Activated naive CD8-positive, alpha-beta T cell (primary cell): ENCODE results near the gene SORCS2.

Experiments used
- H3K27ac Mint-ChIP-seq: one replicate; pipeline ENCODE4 v1.8.0; 2021; ENCODE audit warnings: mixed read lengths
- H3K27me3 Mint-ChIP-seq: one replicate; pipeline ENCODE4 v1.8.0; 2021; ENCODE audit warnings: mixed read lengths
- H3K36me3 Mint-ChIP-seq: one replicate; pipeline ENCODE4 v1.8.0; 2021; ENCODE audit warnings: mixed read lengths
- H3K4me1 Mint-ChIP-seq: one replicate; pipeline ENCODE4 v1.8.0; 2021; ENCODE audit warnings: low read depth, mixed read lengths
- H3K4me3 Mint-ChIP-seq: one replicate; pipeline ENCODE4 v1.8.0; 2021; ENCODE audit warnings: mild to moderate bottlenecking, mixed read lengths
- H3K9me3 Mint-ChIP-seq: one replicate; pipeline ENCODE4 v1.8.0; 2021; ENCODE audit warnings: low read depth, mixed read lengths

Gene SORCS2

DNA sequence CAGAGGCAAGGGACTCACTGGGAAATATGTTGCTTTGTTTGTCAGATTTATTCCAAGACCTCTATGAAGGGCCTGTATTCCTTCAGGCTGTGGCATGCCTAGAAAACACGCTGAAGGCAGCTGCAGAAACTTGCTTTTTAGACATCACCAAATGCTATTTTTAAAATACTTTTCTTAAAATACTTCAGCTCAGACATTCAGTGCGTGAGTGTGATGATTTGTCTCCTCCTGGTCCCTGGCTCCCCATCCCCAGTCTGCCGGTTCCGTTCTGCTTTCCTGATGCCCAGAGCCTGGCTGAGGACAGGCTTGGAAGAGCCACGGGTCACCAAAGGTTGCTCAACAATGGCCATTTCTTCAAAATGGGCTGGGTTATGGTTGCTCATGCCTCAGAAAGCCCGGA, 187.4 kb downstream of the SORCS2 start:
- Mint-ChIP-seq H3K9me3 (no peaks in the 10 kb centered on the region), H3K27me3 (peaks cover 22% of the 10 kb centered on the region), H3K27ac (no peak overlapping the region), H3K4me1 (no peaks in the 10 kb centered on the region), H3K4me3 (no peak overlapping the region), H3K36me3 (no peaks in the 10 kb centered on the region)

GRCh38 chr4:7381221-7381889, 189.0 kb downstream of the SORCS2 start:
- no peaks in the 10 kb centered on the region for H3K9me3 Mint-ChIP-seq
- no peak overlapping the region for H3K4me3 Mint-ChIP-seq
- peaks cover 14% of the 10 kb centered on the region for H3K27me3 Mint-ChIP-seq
- H3K36me3 Mint-ChIP-seq, result no peaks in the 10 kb centered on the region
- no peak overlapping the region for H3K27ac Mint-ChIP-seq
- no peaks in the 10 kb centered on the region for H3K4me1 Mint-ChIP-seq

DNA sequence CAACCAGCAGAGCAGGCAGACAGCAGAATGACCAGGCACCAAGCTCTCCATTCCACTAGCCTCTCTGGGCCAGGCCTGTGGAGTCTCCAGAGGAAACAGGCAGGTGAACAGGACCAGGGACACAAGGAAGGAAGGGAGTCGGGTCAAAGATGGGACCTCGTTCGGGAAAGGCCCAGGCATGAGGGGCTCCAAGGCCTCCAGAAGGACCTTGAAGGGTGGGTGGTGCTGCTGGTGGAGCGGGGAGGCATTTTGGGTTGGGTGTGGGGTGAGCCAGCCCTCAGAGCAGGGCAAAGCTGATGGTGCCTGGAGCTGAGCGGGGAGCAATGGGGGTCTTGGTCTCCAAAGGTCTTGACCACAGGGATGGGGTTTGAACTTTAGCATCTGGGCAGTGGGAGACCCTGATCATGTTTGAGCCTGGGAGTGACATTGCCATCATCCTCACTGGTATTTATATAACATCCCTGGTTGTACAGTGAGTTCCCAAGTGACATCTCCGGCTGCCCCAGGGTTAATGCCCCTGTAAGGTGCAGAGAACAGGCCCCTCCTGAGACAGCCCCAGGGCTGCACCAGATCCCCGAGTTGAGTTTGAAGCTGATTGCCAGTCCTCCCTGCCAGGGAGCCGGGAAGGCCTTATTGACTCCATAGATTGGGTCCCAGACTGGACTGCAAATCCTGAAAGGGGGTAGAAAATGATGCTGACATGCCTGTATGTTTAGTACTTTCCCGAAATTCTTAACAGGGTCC, 189.7 kb downstream of the SORCS2 start:
- H3K27ac Mint-ChIP-seq, result no peak overlapping the region
- no peaks in the 10 kb centered on the region for H3K4me1 Mint-ChIP-seq
- peaks cover 10% of the 10 kb centered on the region for H3K27me3 Mint-ChIP-seq
- no peak overlapping the region for H3K4me3 Mint-ChIP-seq
- H3K36me3 Mint-ChIP-seq, result no peaks in the 10 kb centered on the region
- no peaks in the 10 kb centered on the region for H3K9me3 Mint-ChIP-seq

GRCh38 chr4:7382634-7383014, 190.3 kb downstream of the SORCS2 start:
- Mint-ChIP-seq H3K27me3 (peaks cover 8% of the 10 kb centered on the region), H3K9me3 (no peaks in the 10 kb centered on the region), H3K36me3 (no peaks in the 10 kb centered on the region), H3K4me3 (no peak overlapping the region), H3K27ac (no peak overlapping the region), H3K4me1 (no peaks in the 10 kb centered on the region)

GRCh38 chr4:7383266-7383665, 190.9 kb downstream of the SORCS2 start:
- Mint-ChIP-seq H3K27ac (no peak overlapping the region), H3K27me3 (peaks cover 2% of the 10 kb centered on the region), H3K4me3 (no peak overlapping the region), H3K36me3 (no peaks in the 10 kb centered on the region), H3K4me1 (no peaks in the 10 kb centered on the region), H3K9me3 (no peaks in the 10 kb centered on the region)

- no peak overlapping the region for H3K4me3 Mint-ChIP-seq
- no peaks in the 10 kb centered on the region for H3K27me3 Mint-ChIP-seq
- no peaks in the 10 kb centered on the region for H3K4me1 Mint-ChIP-seq
- no peaks in the 10 kb centered on the region for H3K9me3 Mint-ChIP-seq
- H3K27ac Mint-ChIP-seq, result no peak overlapping the region
- H3K36me3 Mint-ChIP-seq, result no peaks in the 10 kb centered on the region
These were observed 191.9 kb downstream of the SORCS2 start for GRCh38 chr4:7384003-7384928.

DNA sequence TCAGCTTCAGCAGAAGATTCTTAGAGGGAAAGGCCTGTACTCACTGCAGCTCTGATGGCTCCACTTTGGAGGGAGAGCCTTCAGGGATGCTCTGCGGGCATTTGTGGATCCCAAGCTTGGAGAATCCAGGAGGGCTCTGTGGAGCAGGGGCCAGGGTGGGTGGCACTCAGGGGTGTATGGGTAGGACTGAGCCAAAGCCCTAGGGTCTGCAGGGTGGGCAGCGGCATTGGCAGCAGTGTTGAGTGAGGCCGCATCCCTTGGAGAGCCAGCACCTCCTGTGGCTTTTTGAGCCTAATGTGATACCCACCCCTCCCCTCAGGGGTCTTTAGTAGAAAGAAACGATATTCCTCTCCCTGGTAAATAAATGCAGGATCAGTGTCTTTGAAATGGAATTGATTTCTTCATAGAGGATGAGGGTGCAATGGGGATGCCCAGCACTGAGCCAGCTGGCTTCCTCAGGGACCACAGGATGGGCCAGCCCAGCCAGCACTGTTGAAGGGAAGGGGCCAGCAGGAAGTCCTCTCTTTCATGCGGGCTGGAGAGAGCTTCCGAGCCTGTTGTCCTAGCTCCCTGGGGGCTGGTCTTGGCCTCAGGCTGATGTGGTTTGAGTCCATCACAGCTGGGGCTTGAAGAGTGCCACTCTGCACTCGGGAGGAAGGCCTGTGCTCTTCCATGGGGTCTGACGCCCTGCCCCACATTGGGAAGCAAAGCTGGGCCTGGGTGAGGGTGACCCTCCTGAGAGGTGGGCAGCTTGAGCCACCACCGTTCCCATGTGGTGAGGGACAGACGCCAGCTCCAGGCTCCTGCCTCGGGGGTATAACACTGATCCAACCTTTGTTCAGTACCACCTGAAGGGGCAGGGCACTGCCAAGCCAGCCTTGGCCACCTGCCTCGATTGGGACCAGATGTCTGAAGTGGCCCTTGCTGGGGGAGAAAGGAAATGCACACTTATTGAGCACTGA, 192.9 kb downstream of the SORCS2 start:
- no peak overlapping the region for H3K4me3 Mint-ChIP-seq
- no peaks in the 10 kb centered on the region for H3K4me1 Mint-ChIP-seq
- no peaks in the 10 kb centered on the region for H3K27me3 Mint-ChIP-seq
- H3K9me3 Mint-ChIP-seq, result no peaks in the 10 kb centered on the region
- H3K36me3 Mint-ChIP-seq, result no peaks in the 10 kb centered on the region
- no peak overlapping the region for H3K27ac Mint-ChIP-seq

GRCh38 chr4:7387925-7388324, 195.6 kb downstream of the SORCS2 start:
- H3K36me3 Mint-ChIP-seq, result no peaks in the 10 kb centered on the region
- H3K9me3 Mint-ChIP-seq, result no peaks in the 10 kb centered on the region
- H3K4me3 Mint-ChIP-seq, result no peak overlapping the region
- no peaks in the 10 kb centered on the region for H3K27me3 Mint-ChIP-seq
- no peak overlapping the region for H3K27ac Mint-ChIP-seq
- H3K4me1 Mint-ChIP-seq, result no peaks in the 10 kb centered on the region

DNA sequence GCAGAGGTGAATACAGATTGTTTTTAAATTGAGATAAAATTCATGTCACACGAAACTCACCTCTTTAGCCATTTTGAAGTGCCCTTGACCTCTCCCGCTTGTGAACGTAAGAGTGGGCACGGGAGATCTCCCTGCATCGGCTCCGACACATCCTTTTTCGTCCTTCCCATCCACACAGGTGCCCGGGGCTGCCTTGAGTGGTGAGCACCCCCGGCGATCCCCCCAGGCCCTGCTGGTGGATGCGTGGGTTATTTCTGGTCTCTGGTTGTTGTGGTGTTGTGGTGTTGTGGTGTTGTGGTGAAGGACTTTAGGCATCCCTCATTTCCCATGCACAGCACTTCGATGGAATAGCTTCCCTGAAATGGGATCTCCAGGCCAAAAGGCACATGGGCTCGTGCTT, 196.3 kb downstream of the SORCS2 start:
- Mint-ChIP-seq H3K9me3 (no peaks in the 10 kb centered on the region), H3K4me1 (no peaks in the 10 kb centered on the region), H3K27ac (no peak overlapping the region), H3K36me3 (no peaks in the 10 kb centered on the region), H3K4me3 (no peak overlapping the region), H3K27me3 (no peaks in the 10 kb centered on the region)

- Mint-ChIP-seq H3K27ac (no peak overlapping the region), H3K4me3 (no peak overlapping the region)
These were observed 196.9 kb downstream of the SORCS2 start for GRCh38 chr4:7389101-7389701.

GRCh38 chr4:7389719-7390118, 197.4 kb downstream of the SORCS2 start:
- H3K36me3 Mint-ChIP-seq, result no peaks in the 10 kb centered on the region
- H3K4me3 Mint-ChIP-seq, result no peak overlapping the region
- H3K4me1 Mint-ChIP-seq, result no peaks in the 10 kb centered on the region
- no peak overlapping the region for H3K27ac Mint-ChIP-seq
- H3K27me3 Mint-ChIP-seq, result no peaks in the 10 kb centered on the region
- no peaks in the 10 kb centered on the region for H3K9me3 Mint-ChIP-seq

More at GRCh38 chr4:7389101-7389701, 196.9 kb downstream of the SORCS2 start:
- Mint-ChIP-seq H3K9me3 (no peaks in the 10 kb centered on the region), H3K27me3 (no peaks in the 10 kb centered on the region), H3K36me3 (no peaks in the 10 kb centered on the region), H3K4me1 (no peaks in the 10 kb centered on the region)

DNA sequence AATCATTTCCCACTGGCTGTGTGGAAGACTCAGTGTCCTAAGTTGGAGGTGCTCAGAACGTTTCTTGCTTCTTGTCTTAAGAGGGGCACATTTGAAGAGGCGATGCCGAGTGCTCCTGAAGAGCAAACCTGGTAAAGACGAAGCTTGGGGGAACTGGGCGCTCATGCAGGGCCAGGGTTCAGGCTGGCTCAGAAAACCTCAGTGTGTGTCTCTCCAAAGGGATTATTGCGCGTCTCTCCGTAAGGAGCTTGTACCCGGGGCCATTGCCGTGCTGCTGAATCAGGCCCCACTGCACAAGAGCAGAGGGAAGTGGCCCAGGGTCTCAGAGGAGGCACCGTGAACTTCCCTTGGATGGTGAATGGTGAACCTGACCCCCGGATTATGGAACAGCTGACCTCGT, 198.0 kb downstream of the SORCS2 start:
- H3K36me3 Mint-ChIP-seq, result no peaks in the 10 kb centered on the region
- H3K27ac Mint-ChIP-seq, result no peak overlapping the region
- H3K9me3 Mint-ChIP-seq, result no peaks in the 10 kb centered on the region
- H3K4me1 Mint-ChIP-seq, result no peaks in the 10 kb centered on the region
- H3K27me3 Mint-ChIP-seq, result no peaks in the 10 kb centered on the region
- H3K4me3 Mint-ChIP-seq, result no peak overlapping the region

GRCh38 chr4:7390906-7391636, 198.7 kb downstream of the SORCS2 start:
- no peak overlapping the region for H3K4me3 Mint-ChIP-seq
- H3K36me3 Mint-ChIP-seq, result no peaks in the 10 kb centered on the region

More at GRCh38 chr4:7390906-7391636, 198.7 kb downstream of the SORCS2 start:
- H3K27me3 Mint-ChIP-seq, result no peaks in the 10 kb centered on the region
- no peaks in the 10 kb centered on the region for H3K4me1 Mint-ChIP-seq
- no peaks in the 10 kb centered on the region for H3K9me3 Mint-ChIP-seq
- no peak overlapping the region for H3K27ac Mint-ChIP-seq
